WTC11 (cell line): ENCODE measurements around the gene ETF1. TPM values are rescaled to one million over a fixed set of nuclear protein-coding genes. Genes with fewer than 3 reads are reported as not detected.
A peak's percentile ranks its signal among the peaks of the same experiment; 100 is the strongest.

Source experiments
- ATAC-seq: fragments of 200-7000 bp; cut with Tn5 transposase; 2 replicates; pipeline ENCODE4 v1.10.0; 2021; ENCODE audit warnings: mild to moderate bottlenecking, moderate library complexity
- CTCF ChIA-PET: fragments of 300-600 bp; sonication (Branson Sonifier 250); formaldehyde crosslinking; loops from one replicate; lab custom pipeline; 2021; ENCODE audit warnings: antibody characterized with exemption; lab: Charles Lee
- POLR2A ChIA-PET: fragments of 350-600 bp; sonication (Branson Sonifier 250); formaldehyde crosslinking; loops from one replicate; lab custom pipeline; 2021; ENCODE audit warnings: antibody characterized with exemption; lab: Charles Lee
- DNase-seq: peaks from one replicate; pipeline ENCODE4 v3.0.0; 2021; ENCODE audit warnings: low spot score
- H3K27ac Mint-ChIP-seq: 2 replicates; pipeline ENCODE4 v1.8.0; 2021; ENCODE audit warnings: mixed read lengths
- H3K27me3 Mint-ChIP-seq: 2 replicates; pipeline ENCODE4 v1.8.0; 2021; ENCODE audit warnings: low read depth, mild to moderate bottlenecking, moderate library complexity, mixed read lengths
- H3K36me3 Mint-ChIP-seq: 2 replicates; pipeline ENCODE4 v1.8.0; 2021; ENCODE audit warnings: mixed read lengths
- H3K4me1 Mint-ChIP-seq: 2 replicates; pipeline ENCODE4 v1.8.0; 2022; ENCODE audit warnings: mixed read lengths
- H3K4me3 Mint-ChIP-seq: 2 replicates; pipeline ENCODE4 v1.8.0; 2021; ENCODE audit warnings: mild to moderate bottlenecking, moderate library complexity, mixed read lengths
- H3K9me3 Mint-ChIP-seq: 2 replicates; pipeline ENCODE4 v1.8.0; 2021; ENCODE audit warnings: mixed read lengths
- ARID4B ChIP-seq: sonication (generic); formaldehyde crosslinking; IDR thresholded peaks from 2 replicates; pipeline ENCODE4 v1.8.0; 2023; ENCODE audit warnings: missing genetic modification reagents, mild to moderate bottlenecking, borderline replicate concordance
- ATF3 ChIP-seq: sonication (generic); formaldehyde crosslinking; conservative IDR thresholded peaks from 2 replicates; pipeline ENCODE4 v1.8.1; 2022; ENCODE audit warnings: mild to moderate bottlenecking, missing genetic modification reagents
- CREB1 ChIP-seq: sonication (generic); formaldehyde crosslinking; IDR thresholded peaks from 2 replicates; pipeline ENCODE4 v1.8.0; 2023; ENCODE audit warnings: mild to moderate bottlenecking, missing genetic modification reagents
- ELF4 ChIP-seq: sonication (generic); formaldehyde crosslinking; IDR thresholded peaks from 2 replicates; pipeline ENCODE4 v1.8.1; 2022; ENCODE audit warnings: low read depth, mild to moderate bottlenecking, moderate library complexity, missing genetic modification reagents
- ETV6 ChIP-seq: sonication (generic); formaldehyde crosslinking; IDR thresholded peaks from 2 replicates; pipeline ENCODE4 v1.8.1; 2022; ENCODE audit warnings: mild to moderate bottlenecking, missing genetic modification reagents
- FOXJ3 ChIP-seq: sonication (generic); formaldehyde crosslinking; IDR thresholded peaks from 2 replicates; pipeline ENCODE4 v1.9.0; 2021; ENCODE audit warnings: missing genetic modification reagents, mild to moderate bottlenecking, borderline replicate concordance
- GRHL2 ChIP-seq: fragments of 250-450 bp; sonication (Bioruptor Pico); IDR thresholded peaks from 2 replicates; pipeline ENCODE4 v1.8.0; 2022; ENCODE audit warnings: mild to moderate bottlenecking, moderate library complexity; ENCODE audit not compliant: insufficient replicate concordance, severe bottlenecking
- GTF2I ChIP-seq: fragments of 250-450 bp; sonication (Bioruptor Pico); conservative IDR thresholded peaks from 2 replicates; pipeline ENCODE4 v1.4.0; 2021; ENCODE audit warnings: mild to moderate bottlenecking
- MYBL2 ChIP-seq: sonication (generic); formaldehyde crosslinking; IDR thresholded peaks from 2 replicates; pipeline ENCODE4 v1.8.1; 2023; ENCODE audit warnings: mild to moderate bottlenecking, moderate library complexity, missing genetic modification reagents
- NR3C1 ChIP-seq: sonication (generic); formaldehyde crosslinking; conservative IDR thresholded peaks from 2 replicates; pipeline ENCODE4 v1.8.1; 2023; ENCODE audit warnings: low read depth, mild to moderate bottlenecking, missing genetic modification reagents
- RELA ChIP-seq: sonication (generic); formaldehyde crosslinking; IDR thresholded peaks from 2 replicates; pipeline ENCODE4 v1.8.1; 2022; ENCODE audit warnings: missing genetic modification reagents, mild to moderate bottlenecking, borderline replicate concordance
- SP1 ChIP-seq: sonication (generic); formaldehyde crosslinking; conservative IDR thresholded peaks from 2 replicates; pipeline ENCODE4 v1.8.1; 2022; ENCODE audit warnings: missing genetic modification reagents
- TCF7 ChIP-seq: sonication (generic); formaldehyde crosslinking; IDR thresholded peaks from 2 replicates; pipeline ENCODE4 v1.8.0; 2022; ENCODE audit warnings: mild to moderate bottlenecking, low read depth, missing genetic modification reagents, moderate library complexity
- TEAD1 ChIP-seq: sonication (generic); formaldehyde crosslinking; IDR thresholded peaks from 2 replicates; pipeline ENCODE4 v1.8.0; 2022; ENCODE audit warnings: mild to moderate bottlenecking, missing genetic modification reagents
- ZBTB43 ChIP-seq: sonication (generic); formaldehyde crosslinking; IDR thresholded peaks from 2 replicates; pipeline ENCODE4 v1.8.1; 2023; ENCODE audit warnings: mild to moderate bottlenecking, missing genetic modification reagents
- ZNF232 ChIP-seq: sonication (generic); formaldehyde crosslinking; IDR thresholded peaks from 2 replicates; pipeline ENCODE4 v1.8.0; 2022; ENCODE audit warnings: mild to moderate bottlenecking, missing genetic modification reagents
- ZNF281 ChIP-seq: sonication (generic); formaldehyde crosslinking; IDR thresholded peaks from 2 replicates; pipeline ENCODE4 v1.8.0; 2023; ENCODE audit warnings: mild to moderate bottlenecking, missing genetic modification reagents
- total RNA-seq: library from RNA; stranded (reverse); gene quantifications from 3 replicates; pipeline ENCODE4 v1.2.3, GENCODE V29; 2021
- TF ChIP-seq, protein P1 (sequence below): sonication (generic); formaldehyde crosslinking; IDR thresholded peaks from 2 replicates; pipeline ENCODE4 v1.8.0; 2023; ENCODE audit warnings: missing genetic modification reagents
- TF ChIP-seq, protein P2 (sequence below): sonication (generic); formaldehyde crosslinking; IDR thresholded peaks from 2 replicates; pipeline ENCODE4 v1.8.0; 2022; ENCODE audit warnings: mild to moderate bottlenecking, missing genetic modification reagents
- TF ChIP-seq, protein P3 (sequence below): sonication (generic); formaldehyde crosslinking; IDR thresholded peaks from 2 replicates; pipeline ENCODE4 v1.8.1; 2022; ENCODE audit warnings: mild to moderate bottlenecking, moderate library complexity, missing genetic modification reagents

Gene ETF1
- total RNA-seq, 1 experiment from 2014 or later = 137 TPM

DNA sequence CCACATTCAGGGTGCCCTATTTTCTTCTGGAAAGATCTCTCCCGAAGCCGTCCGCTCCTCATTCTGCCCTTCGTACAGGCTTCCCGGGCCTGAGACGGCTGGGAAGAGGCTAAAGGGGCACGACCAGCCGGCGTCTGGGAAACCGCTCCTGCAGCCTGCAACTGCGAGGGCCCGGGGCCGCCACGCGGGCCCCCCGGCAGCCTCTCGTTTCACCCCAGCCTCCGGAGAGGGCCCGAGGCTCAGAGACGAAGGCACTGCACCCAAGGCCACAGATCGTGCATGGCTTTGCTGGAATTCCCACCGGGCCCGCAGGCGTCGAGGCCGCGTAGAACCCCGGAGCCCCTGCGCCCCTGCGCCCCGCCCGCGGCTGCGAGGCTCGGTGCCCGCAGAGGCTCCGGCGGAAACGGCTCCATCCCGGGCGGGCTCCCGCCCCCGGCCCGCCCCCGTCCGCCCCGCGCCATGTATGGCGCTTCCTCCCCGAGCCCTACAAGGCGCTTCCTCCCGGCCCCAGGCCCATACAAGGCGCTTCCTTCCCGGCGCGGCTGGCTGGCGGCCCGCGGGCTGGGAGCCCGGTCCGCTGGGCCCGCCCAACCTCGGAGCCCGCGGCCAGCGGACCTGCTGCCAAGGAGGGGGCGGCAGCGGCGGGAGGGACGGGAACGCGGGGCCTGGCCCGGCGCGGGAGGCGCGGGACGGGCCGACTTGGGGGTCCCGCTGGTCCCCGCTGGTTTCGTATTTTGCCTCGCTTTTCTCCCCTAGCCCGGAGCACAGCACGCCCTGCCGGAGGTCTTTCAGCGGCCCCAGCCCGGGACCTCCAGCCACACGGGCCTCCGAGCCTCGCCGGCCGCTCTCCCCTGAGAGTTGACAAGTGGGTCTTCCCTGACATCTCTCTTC is 51.1 kb downstream of the ETF1 start (continued):
- TF ChIP-seq ARID4B (CRISPR knock-in tag) (0 out of 2 replicates have a peak, but pooled peaks have one; percentile 44), TEAD1 (CRISPR knock-in tag) (0 out of 2 replicates have a peak, but pooled peaks have one; percentile 54), ZNF281 (CRISPR knock-in tag) (0 out of 2 replicates have a peak, but pooled peaks have one; percentile 65), ZBTB43 (CRISPR knock-in tag) (0 out of 2 replicates have a peak, but pooled peaks have one; percentile 36), ELF4 (CRISPR knock-in tag) (0 out of 2 replicates have a peak, but pooled peaks have one; percentile 19), SP1 (peak; percentile 68; the same call in 1 of the 2 replicates), FOXJ3 (CRISPR knock-in tag) (no peak), GTF2I (CRISPR knock-in tag) (no peak)
- TF ChIP-seq, protein P1, sequence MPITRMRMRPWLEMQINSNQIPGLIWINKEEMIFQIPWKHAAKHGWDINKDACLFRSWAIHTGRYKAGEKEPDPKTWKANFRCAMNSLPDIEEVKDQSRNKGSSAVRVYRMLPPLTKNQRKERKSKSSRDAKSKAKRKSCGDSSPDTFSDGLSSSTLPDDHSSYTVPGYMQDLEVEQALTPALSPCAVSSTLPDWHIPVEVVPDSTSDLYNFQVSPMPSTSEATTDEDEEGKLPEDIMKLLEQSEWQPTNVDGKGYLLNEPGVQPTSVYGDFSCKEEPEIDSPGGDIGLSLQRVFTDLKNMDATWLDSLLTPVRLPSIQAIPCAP (CRISPR knock-in tag) = 0 out of 2 replicates have a peak, but pooled peaks have one; percentile 72
- TF ChIP-seq, protein P2, sequence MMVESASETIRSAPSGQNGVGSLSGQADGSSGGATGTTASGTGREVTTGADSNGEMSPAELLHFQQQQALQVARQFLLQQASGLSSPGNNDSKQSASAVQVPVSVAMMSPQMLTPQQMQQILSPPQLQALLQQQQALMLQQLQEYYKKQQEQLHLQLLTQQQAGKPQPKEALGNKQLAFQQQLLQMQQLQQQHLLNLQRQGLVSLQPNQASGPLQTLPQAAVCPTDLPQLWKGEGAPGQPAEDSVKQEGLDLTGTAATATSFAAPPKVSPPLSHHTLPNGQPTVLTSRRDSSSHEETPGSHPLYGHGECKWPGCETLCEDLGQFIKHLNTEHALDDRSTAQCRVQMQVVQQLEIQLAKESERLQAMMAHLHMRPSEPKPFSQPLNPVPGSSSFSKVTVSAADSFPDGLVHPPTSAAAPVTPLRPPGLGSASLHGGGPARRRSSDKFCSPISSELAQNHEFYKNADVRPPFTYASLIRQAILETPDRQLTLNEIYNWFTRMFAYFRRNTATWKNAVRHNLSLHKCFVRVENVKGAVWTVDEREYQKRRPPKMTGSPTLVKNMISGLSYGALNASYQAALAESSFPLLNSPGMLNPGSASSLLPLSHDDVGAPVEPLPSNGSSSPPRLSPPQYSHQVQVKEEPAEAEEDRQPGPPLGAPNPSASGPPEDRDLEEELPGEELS (CRISPR knock-in tag) = peak; percentile 84
- TF ChIP-seq, protein P3, sequence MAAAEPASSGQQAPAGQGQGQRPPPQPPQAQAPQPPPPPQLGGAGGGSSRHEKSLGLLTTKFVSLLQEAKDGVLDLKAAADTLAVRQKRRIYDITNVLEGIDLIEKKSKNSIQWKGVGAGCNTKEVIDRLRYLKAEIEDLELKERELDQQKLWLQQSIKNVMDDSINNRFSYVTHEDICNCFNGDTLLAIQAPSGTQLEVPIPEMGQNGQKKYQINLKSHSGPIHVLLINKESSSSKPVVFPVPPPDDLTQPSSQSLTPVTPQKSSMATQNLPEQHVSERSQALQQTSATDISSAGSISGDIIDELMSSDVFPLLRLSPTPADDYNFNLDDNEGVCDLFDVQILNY (CRISPR knock-in tag) = 0 out of 2 replicates have a peak, but pooled peaks have one; percentile 34

DNA sequence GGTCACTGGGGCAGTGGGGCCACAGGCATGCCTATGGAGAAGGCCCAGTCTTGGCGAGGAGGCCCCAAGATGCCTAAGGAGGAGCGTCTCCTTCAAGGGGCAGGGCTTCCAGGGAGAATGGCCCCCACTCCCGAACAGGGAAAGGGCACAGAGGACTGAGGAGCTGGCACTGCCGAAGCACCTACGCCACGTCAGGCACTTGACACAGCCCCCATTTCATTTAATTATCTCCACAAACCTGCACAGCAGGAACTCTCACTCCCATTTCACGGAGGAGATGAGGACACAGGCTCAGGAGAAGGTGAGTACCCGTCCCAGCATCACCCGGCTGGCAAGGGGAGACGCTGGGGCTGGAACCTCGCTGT is 51.8 kb downstream of the ETF1 start:
- ATAC-seq (no peak), DNase-seq (no peak)
- ChIA-PET POLR2A (no interaction called here), CTCF (interaction anchor here (2.6 kb wide), 1 partner anchor 13 kb away, joined by 10 read pairs; no protein-coding TSS in a partner anchor)
- Mint-ChIP-seq H3K36me3 (no peaks in the 10 kb centered on the region), H3K4me1 (peaks cover 25% of the 10 kb centered on the region), H3K27me3 (peaks cover 39% of the 10 kb centered on the region), H3K4me3 (peak overlapping the region; percentile 57), H3K9me3 (no peaks in the 10 kb centered on the region), H3K27ac (no peak overlapping the region)
- TF ChIP-seq MYBL2 (CRISPR knock-in tag) (no peak), ATF3 (CRISPR knock-in tag) (no peak), CREB1 (CRISPR knock-in tag) (no peak), RELA (no peak), TCF7 (no peak), GRHL2 (no peak), ZNF232 (CRISPR knock-in tag) (no peak), NR3C1 (CRISPR knock-in tag) (no peak), ETV6 (CRISPR knock-in tag) (no peak), ELF4 (CRISPR knock-in tag) (no peak)
